NCI-H526 treated with DMSO at 0.1 percent for 48 hours (cell line): ENCODE results near the gene CACNG8.

Experiments
- DNase-seq: peaks from one replicate; lab custom pipeline; 2025; lab: John Stamatoyannopoulos, UW

CACNG8 gene

GRCh38 chr19:53992815-53993214 is 30.1 kb downstream of the CACNG8 start:
- DNase-seq: no peak

GRCh38 chr19:53993448-53993847 is 30.7 kb downstream of the CACNG8 start:
- no peak for DNase-seq

- DNase-seq: no peak
Measured at GRCh38 chr19:53994811-53995210, 32.1 kb downstream of the CACNG8 start.

- no peak for DNase-seq
Measured at GRCh38 chr19:53998223-53998622, 35.5 kb downstream of the CACNG8 start.

- no peak for DNase-seq
Measured at GRCh38 chr19:53999694-54000093, 37.0 kb downstream of the CACNG8 start.

- no peak for DNase-seq
Measured at GRCh38 chr19:54001496-54001895, 38.8 kb downstream of the CACNG8 start.

GRCh38 chr19:54002495-54003315 is 40.0 kb downstream of the CACNG8 start:
- no peak for DNase-seq

GRCh38 chr19:54009440-54009839 is 46.7 kb downstream of the CACNG8 start:
- no peak for DNase-seq

GRCh38 chr19:54010474-54010873 is 47.7 kb downstream of the CACNG8 start:
- DNase-seq: no peak

- no peak for DNase-seq
Measured at GRCh38 chr19:54011507-54012211, 48.9 kb downstream of the CACNG8 start.

GRCh38 chr19:54013866-54014265 is 51.1 kb downstream of the CACNG8 start:
- no peak for DNase-seq

GRCh38 chr19:54014920-54015560 is 52.3 kb downstream of the CACNG8 start:
- peak; percentile 40 for DNase-seq

- DNase-seq: no peak
Measured at GRCh38 chr19:54017261-54017660, 54.5 kb downstream of the CACNG8 start.

GRCh38 chr19:54021363-54021762 is 58.6 kb downstream of the CACNG8 start:
- no peak for DNase-seq

GRCh38 chr19:54021932-54022331 is 59.2 kb downstream of the CACNG8 start:
- no peak for DNase-seq

- no peak for DNase-seq
Measured at GRCh38 chr19:54023191-54023590, 60.5 kb downstream of the CACNG8 start.

- DNase-seq: no peak
Measured at GRCh38 chr19:54024660-54025059, 61.9 kb downstream of the CACNG8 start.

GRCh38 chr19:54026656-54027055 is 63.9 kb downstream of the CACNG8 start:
- DNase-seq: no peak

- DNase-seq: no peak
Measured at GRCh38 chr19:54029301-54029700, 66.6 kb downstream of the CACNG8 start.

GRCh38 chr19:54029930-54030490 is 67.3 kb downstream of the CACNG8 start:
- DNase-seq: peak; percentile 91

- no peak for DNase-seq
Measured at GRCh38 chr19:54030895-54031586, 68.3 kb downstream of the CACNG8 start.
